Esophagus squamous epithelium (tissue), 4 donors: ENCODE measurements around the gene NEO1.

Experiments
- CTCF ChIP-seq, 6 experiments: fragments of 450-650 bp in 4 of 6; fragments of 200-600 bp in 2 of 6; sonication (generic) in 2 of 6; IDR thresholded peaks; one replicate each; pipeline ENCODE4 v1.5.1; 2016 to 2019; ENCODE audit warnings: antibody characterized with exemption in 6 of 6, mild to moderate bottlenecking in 4 of 6, moderate library complexity in 4 of 6
- POLR2A ChIP-seq, 4 donors: fragments of 450-650 bp; IDR thresholded peaks; one replicate each; pipeline ENCODE4 v1.6.1; 2017; ENCODE audit warnings: antibody characterized with exemption in 4 of 4, mild to moderate bottlenecking in 4 of 4, moderate library complexity in 3 of 4

GRCh38 chr15:73056460-73056859 lies 4.2 kb downstream of the NEO1 start:
- TF ChIP-seq CTCF (IDR thresholded peaks at IDR 0.05) = no peak
- no peak for TF ChIP-seq POLR2A (IDR thresholded peaks at IDR 0.05)
